HepG2 (cell line): Measurements from ENCODE around the gene CNPY4. TPM values are rescaled to one million over a fixed set of nuclear protein-coding genes. Genes with fewer than 3 reads are reported as not detected.
A peak's percentile ranks its signal among the peaks of the same experiment; 100 is the strongest.

ENCODE experiments used
- CENPX ChIP-seq: sonication (generic); formaldehyde crosslinking; IDR thresholded peaks from 2 replicates; pipeline ENCODE4 v1.9.0; 2021; ENCODE audit warnings: mild to moderate bottlenecking, missing genetic modification reagents, moderate library complexity
- FOXA3 ChIP-seq: IDR thresholded peaks from 2 replicates; pipeline ENCODE4 v1.6.1; 2016; ENCODE audit warnings: missing genetic modification reagents, missing compliant biosample characterization
- HOXA3 ChIP-seq: sonication (generic); formaldehyde crosslinking; IDR thresholded peaks from 2 replicates; pipeline ENCODE4 v1.5.0; 2020; ENCODE audit warnings: missing genetic modification reagents
- IKZF5 ChIP-seq: IDR thresholded peaks from 2 replicates; pipeline ENCODE4 v1.6.1; 2018; ENCODE audit warnings: missing genetic modification reagents, mild to moderate bottlenecking, missing compliant biosample characterization
- ISL2 ChIP-seq: sonication (generic); formaldehyde crosslinking; IDR thresholded peaks from 2 replicates; pipeline ENCODE4 v1.5.0; 2020; ENCODE audit warnings: missing genetic modification reagents
- NFE2 ChIP-seq: sonication (generic); formaldehyde crosslinking; IDR thresholded peaks from 2 replicates; pipeline ENCODE4 v1.4.0; 2020; ENCODE audit warnings: missing genetic modification reagents
- PHF8 ChIP-seq: sonication (generic); formaldehyde crosslinking; IDR thresholded peaks from 2 replicates; pipeline ENCODE4 v1.5.0; 2020; ENCODE audit warnings: missing genetic modification reagents
- SMC3 ChIP-seq: IDR thresholded peaks from 2 replicates; pipeline ENCODE4 v1.6.1; 2011; ENCODE audit warnings: low read length, improper control_type of control experiment
- TCF7L2 ChIP-seq: IDR thresholded peaks from 2 replicates; pipeline ENCODE4 v1.6.1; 2011; ENCODE audit warnings: mild to moderate bottlenecking, low read depth, low read length, moderate library complexity
- ZFP37 ChIP-seq: sonication (generic); formaldehyde crosslinking; IDR thresholded peaks from 2 replicates; pipeline ENCODE4 v1.4.0; 2020; ENCODE audit warnings: missing genetic modification reagents, borderline replicate concordance
- ZFP90 ChIP-seq: sonication (generic); formaldehyde crosslinking; IDR thresholded peaks from 2 replicates; pipeline ENCODE4 v1.8.0; 2022; ENCODE audit warnings: missing genetic modification reagents, mild to moderate bottlenecking, inconsistent platforms, borderline replicate concordance
- ZFY ChIP-seq: sonication (generic); formaldehyde crosslinking; IDR thresholded peaks from 2 replicates; pipeline ENCODE4 v1.4.0; 2020; ENCODE audit warnings: missing genetic modification reagents
- ZNF30 ChIP-seq: sonication (generic); formaldehyde crosslinking; IDR thresholded peaks from 2 replicates; pipeline ENCODE4 v1.5.0; 2020; ENCODE audit warnings: mild to moderate bottlenecking, missing genetic modification reagents
- ZNF841 ChIP-seq: sonication (generic); formaldehyde crosslinking; IDR thresholded peaks from 2 replicates; pipeline ENCODE4 v1.8.1; 2023; ENCODE audit warnings: missing genetic modification reagents, borderline replicate concordance
- polyA plus RNA-seq, 8 experiments: library from polyadenylated mRNA; depleted of rRNA in 3 of 8; stranded (reverse) in 7 of 8; unstranded in 1 of 8; fragments of >200 nt; fragmentation: Illumina TruSeq in 4 of 8; extraction: Trizol in 4 of 8; gene quantifications; 2 replicates each; pipeline versions ENCODE4 v1.2.1 to v1.2.3, GENCODE V29; 2011 to 2016; ENCODE audit warnings: low read depth in 4 of 8, missing spikeins in 1 of 8, mixed read lengths in 1 of 8; ENCODE audit not compliant: insufficient read depth in 1 of 8
- total RNA-seq, 5 experiments: library from RNA; depleted of rRNA; stranded (reverse); fragments of >200 nt; fragmentation: Illumina TruSeq; extraction: Trizol; gene quantifications; 2 replicates each; pipeline ENCODE4 v1.2.3, GENCODE V29; 2016; ENCODE audit warnings: low read depth in 1 of 5
- TF ChIP-seq, protein P1 (sequence below): sonication (generic); formaldehyde crosslinking; IDR thresholded peaks from 2 replicates; pipeline ENCODE4 v1.4.0; 2020; ENCODE audit warnings: missing genetic modification reagents, borderline replicate concordance
- TF ChIP-seq, protein P2 (sequence below): sonication (generic); formaldehyde crosslinking; IDR thresholded peaks from 2 replicates; pipeline ENCODE4 v1.4.0; 2020; ENCODE audit warnings: missing genetic modification reagents, borderline replicate concordance
- TF ChIP-seq, protein P3 (sequence below): sonication (generic); formaldehyde crosslinking; IDR thresholded peaks from 2 replicates; pipeline ENCODE4 v1.8.1; 2022; ENCODE audit warnings: mild to moderate bottlenecking, missing genetic modification reagents
- TF ChIP-seq, protein P4 (sequence below): sonication (generic); formaldehyde crosslinking; IDR thresholded peaks from 2 replicates; pipeline ENCODE4 v1.4.0; 2020; ENCODE audit warnings: missing genetic modification reagents

The CNPY4 gene
- total and polyA plus RNA-seq, 2 of the 13 experiments (the other 11 are each of a cell fraction or from before 2014, with no cell fraction given): 6.2 to 12.7 TPM

DNA sequence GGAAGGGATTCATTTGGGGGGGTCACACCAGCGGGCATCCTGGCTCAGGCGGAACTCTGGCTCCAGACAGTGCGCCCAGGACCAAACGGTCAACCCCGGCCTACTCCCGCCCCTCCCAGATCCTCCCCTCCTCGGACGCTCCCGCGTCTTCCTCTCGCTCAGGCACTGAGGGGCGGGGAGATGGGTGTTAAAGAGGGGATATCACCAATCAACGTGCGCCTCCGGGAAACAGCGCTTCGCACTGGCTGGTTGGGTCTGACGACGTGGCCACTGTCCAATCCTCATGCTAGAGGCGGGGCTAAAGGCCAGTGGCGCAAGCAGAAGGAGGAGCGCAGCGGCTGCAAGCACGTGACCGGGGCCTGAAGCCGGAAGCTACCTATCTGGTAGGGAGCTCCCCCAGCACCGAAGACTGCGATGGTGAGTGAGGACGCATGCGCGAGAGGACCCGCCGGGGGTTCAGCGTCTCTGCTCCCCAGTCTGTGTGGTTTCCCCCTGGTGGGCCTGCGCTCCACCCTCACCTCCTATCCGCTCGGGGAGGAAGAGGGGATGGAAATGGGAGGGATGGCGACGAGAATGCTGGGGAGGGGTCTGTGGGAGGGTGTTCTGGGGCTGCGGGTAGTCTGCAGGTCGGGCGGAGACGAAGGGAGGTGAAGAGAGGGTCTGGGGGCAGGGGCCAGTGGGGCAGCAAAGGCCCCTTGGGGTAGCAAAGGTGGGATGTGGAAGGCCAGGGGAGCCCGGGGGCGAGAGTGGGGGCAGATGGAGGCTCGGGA, 29.3 kb downstream of the CNPY4 start, which contains the start of gene LAMTOR4 (continued):
- TF ChIP-seq IKZF5: 0 out of 2 replicates have a peak, but pooled peaks have one; percentile 43
- no peak for TF ChIP-seq CENPX (CRISPR knock-in tag)
- TF ChIP-seq, protein P1, sequence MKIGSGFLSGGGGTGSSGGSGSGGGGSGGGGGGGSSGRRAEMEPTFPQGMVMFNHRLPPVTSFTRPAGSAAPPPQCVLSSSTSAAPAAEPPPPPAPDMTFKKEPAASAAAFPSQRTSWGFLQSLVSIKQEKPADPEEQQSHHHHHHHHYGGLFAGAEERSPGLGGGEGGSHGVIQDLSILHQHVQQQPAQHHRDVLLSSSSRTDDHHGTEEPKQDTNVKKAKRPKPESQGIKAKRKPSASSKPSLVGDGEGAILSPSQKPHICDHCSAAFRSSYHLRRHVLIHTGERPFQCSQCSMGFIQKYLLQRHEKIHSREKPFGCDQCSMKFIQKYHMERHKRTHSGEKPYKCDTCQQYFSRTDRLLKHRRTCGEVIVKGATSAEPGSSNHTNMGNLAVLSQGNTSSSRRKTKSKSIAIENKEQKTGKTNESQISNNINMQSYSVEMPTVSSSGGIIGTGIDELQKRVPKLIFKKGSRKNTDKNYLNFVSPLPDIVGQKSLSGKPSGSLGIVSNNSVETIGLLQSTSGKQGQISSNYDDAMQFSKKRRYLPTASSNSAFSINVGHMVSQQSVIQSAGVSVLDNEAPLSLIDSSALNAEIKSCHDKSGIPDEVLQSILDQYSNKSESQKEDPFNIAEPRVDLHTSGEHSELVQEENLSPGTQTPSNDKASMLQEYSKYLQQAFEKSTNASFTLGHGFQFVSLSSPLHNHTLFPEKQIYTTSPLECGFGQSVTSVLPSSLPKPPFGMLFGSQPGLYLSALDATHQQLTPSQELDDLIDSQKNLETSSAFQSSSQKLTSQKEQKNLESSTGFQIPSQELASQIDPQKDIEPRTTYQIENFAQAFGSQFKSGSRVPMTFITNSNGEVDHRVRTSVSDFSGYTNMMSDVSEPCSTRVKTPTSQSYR: no peak
- 0 out of 2 replicates have a peak, but pooled peaks have one; percentile 66 for TF ChIP-seq ZFP37 (CRISPR knock-in tag)
- no peak for TF ChIP-seq NFE2
- TF ChIP-seq, protein P2, sequence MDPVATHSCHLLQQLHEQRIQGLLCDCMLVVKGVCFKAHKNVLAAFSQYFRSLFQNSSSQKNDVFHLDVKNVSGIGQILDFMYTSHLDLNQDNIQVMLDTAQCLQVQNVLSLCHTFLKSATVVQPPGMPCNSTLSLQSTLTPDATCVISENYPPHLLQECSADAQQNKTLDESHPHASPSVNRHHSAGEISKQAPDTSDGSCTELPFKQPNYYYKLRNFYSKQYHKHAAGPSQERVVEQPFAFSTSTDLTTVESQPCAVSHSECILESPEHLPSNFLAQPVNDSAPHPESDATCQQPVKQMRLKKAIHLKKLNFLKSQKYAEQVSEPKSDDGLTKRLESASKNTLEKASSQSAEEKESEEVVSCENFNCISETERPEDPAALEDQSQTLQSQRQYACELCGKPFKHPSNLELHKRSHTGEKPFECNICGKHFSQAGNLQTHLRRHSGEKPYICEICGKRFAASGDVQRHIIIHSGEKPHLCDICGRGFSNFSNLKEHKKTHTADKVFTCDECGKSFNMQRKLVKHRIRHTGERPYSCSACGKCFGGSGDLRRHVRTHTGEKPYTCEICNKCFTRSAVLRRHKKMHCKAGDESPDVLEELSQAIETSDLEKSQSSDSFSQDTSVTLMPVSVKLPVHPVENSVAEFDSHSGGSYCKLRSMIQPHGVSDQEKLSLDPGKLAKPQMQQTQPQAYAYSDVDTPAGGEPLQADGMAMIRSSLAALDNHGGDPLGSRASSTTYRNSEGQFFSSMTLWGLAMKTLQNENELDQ (CRISPR knock-in tag): no peak
- TF ChIP-seq ZNF30: no peak
- no peak; the same call in 1 of the 2 replicates for TF ChIP-seq ZFP90 (CRISPR knock-in tag)
- peak; percentile 42; the same call in 1 of the 2 replicates for TF ChIP-seq ISL2 (CRISPR knock-in tag)
- no peak for TF ChIP-seq SMC3
- TF ChIP-seq, protein P3, sequence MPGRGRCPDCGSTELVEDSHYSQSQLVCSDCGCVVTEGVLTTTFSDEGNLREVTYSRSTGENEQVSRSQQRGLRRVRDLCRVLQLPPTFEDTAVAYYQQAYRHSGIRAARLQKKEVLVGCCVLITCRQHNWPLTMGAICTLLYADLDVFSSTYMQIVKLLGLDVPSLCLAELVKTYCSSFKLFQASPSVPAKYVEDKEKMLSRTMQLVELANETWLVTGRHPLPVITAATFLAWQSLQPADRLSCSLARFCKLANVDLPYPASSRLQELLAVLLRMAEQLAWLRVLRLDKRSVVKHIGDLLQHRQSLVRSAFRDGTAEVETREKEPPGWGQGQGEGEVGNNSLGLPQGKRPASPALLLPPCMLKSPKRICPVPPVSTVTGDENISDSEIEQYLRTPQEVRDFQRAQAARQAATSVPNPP: no peak
- peak; percentile 74 for TF ChIP-seq ZFY (CRISPR knock-in tag)
- TF ChIP-seq FOXA3: peak; percentile 47; the same call in 1 of the 2 replicates
- no peak for TF ChIP-seq ZNF841
- TF ChIP-seq, protein P4, sequence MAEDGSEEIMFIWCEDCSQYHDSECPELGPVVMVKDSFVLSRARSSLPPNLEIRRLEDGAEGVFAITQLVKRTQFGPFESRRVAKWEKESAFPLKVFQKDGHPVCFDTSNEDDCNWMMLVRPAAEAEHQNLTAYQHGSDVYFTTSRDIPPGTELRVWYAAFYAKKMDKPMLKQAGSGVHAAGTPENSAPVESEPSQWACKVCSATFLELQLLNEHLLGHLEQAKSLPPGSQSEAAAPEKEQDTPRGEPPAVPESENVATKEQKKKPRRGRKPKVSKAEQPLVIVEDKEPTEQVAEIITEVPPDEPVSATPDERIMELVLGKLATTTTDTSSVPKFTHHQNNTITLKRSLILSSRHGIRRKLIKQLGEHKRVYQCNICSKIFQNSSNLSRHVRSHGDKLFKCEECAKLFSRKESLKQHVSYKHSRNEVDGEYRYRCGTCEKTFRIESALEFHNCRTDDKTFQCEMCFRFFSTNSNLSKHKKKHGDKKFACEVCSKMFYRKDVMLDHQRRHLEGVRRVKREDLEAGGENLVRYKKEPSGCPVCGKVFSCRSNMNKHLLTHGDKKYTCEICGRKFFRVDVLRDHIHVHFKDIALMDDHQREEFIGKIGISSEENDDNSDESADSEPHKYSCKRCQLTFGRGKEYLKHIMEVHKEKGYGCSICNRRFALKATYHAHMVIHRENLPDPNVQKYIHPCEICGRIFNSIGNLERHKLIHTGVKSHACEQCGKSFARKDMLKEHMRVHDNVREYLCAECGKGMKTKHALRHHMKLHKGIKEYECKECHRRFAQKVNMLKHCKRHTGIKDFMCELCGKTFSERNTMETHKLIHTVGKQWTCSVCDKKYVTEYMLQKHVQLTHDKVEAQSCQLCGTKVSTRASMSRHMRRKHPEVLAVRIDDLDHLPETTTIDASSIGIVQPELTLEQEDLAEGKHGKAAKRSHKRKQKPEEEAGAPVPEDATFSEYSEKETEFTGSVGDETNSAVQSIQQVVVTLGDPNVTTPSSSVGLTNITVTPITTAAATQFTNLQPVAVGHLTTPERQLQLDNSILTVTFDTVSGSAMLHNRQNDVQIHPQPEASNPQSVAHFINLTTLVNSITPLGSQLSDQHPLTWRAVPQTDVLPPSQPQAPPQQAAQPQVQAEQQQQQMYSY (CRISPR knock-in tag): peak; percentile 60; the same call in 1 of the 2 replicates
- TF ChIP-seq PHF8 (CRISPR knock-in tag): peak; percentile 79
- TF ChIP-seq TCF7L2: no peak
- TF ChIP-seq HOXA3: peak; percentile 58; the same call in 1 of the 2 replicates
